Parathyroid adenoma (tissue), 2 donors: ENCODE data around the gene RNF138.

Source experiments
- H2AFZ ChIP-seq: fragments of 300-600 bp; sonication (generic); one replicate; pipeline ENCODE4 v1.7.0; 2017; ENCODE audit warnings: antibody characterized with exemption, mild to moderate bottlenecking
- H3K27ac ChIP-seq: fragments of 300-600 bp; sonication (generic); one replicate; pipeline ENCODE4 v1.7.0; 2017
- H3K27me3 ChIP-seq: fragments of 300-600 bp; sonication (generic); one replicate; pipeline ENCODE4 v1.7.0; 2017; ENCODE audit warnings: low read length; ENCODE audit not compliant: control insufficient read depth, insufficient read depth
- H3K36me3 ChIP-seq: fragments of 300-600 bp; sonication (generic); one replicate; pipeline ENCODE4 v1.7.0; 2017; ENCODE audit warnings: low read length; ENCODE audit not compliant: control insufficient read depth, insufficient read depth
- H3K4me1 ChIP-seq: fragments of 300-600 bp; sonication (generic); one replicate; pipeline ENCODE4 v1.7.0; 2017; ENCODE audit warnings: control low read depth
- H3K4me2 ChIP-seq: fragments of 300-600 bp; sonication (generic); one replicate; pipeline ENCODE4 v1.7.0; 2017; ENCODE audit warnings: low read length
- H3K4me3 ChIP-seq: fragments of 300-600 bp; sonication (generic); one replicate; pipeline ENCODE4 v1.7.0; 2017; ENCODE audit warnings: low read depth, low read length
- H3K79me2 ChIP-seq: fragments of 300-600 bp; sonication (generic); one replicate; pipeline ENCODE4 v1.7.0; 2017; ENCODE audit warnings: control low read depth
- H3K9ac ChIP-seq: fragments of 300-600 bp; sonication (generic); one replicate; pipeline ENCODE4 v1.7.0; 2017; ENCODE audit warnings: mild to moderate bottlenecking
- H3K9me3 ChIP-seq: fragments of 300-600 bp; sonication (generic); one replicate; pipeline ENCODE4 v1.7.0; 2017; ENCODE audit warnings: low read length; ENCODE audit not compliant: control insufficient read depth
- TF ChIP-seq, protein P1 (sequence below): fragments of 300-600 bp; sonication (generic); IDR thresholded peaks from one replicate; pipeline ENCODE4 v1.7.0; 2017; ENCODE audit warnings: antibody characterized with exemption, mild to moderate bottlenecking
- donor health status: primary hyperparathyroidism.

RNF138 gene

DNA sequence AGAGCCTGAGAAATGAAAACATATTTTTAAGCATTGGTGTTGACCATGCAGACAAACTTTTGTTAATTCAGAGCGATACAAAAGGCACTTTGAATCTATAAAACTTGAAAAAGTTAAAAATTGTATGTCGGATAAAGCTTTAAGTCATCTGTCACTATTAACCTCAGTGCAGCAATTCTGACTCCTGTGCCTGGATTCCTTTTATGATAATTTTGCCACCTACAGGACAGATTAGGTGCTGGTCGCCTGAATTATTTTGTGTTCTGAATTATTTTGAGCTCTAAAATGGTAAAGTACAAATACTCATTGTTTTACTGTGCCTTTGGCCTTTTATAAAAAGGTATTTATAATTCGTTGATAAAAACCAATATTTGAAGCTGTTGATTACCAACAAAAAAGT, 19.4 kb upstream of the RNF138 start:
- no peak overlapping the region for H3K27ac ChIP-seq
- TF ChIP-seq, protein P1, sequence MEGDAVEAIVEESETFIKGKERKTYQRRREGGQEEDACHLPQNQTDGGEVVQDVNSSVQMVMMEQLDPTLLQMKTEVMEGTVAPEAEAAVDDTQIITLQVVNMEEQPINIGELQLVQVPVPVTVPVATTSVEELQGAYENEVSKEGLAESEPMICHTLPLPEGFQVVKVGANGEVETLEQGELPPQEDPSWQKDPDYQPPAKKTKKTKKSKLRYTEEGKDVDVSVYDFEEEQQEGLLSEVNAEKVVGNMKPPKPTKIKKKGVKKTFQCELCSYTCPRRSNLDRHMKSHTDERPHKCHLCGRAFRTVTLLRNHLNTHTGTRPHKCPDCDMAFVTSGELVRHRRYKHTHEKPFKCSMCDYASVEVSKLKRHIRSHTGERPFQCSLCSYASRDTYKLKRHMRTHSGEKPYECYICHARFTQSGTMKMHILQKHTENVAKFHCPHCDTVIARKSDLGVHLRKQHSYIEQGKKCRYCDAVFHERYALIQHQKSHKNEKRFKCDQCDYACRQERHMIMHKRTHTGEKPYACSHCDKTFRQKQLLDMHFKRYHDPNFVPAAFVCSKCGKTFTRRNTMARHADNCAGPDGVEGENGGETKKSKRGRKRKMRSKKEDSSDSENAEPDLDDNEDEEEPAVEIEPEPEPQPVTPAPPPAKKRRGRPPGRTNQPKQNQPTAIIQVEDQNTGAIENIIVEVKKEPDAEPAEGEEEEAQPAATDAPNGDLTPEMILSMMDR = peak; percentile 49

GRCh38 chr18:32074206-32074605, 17.5 kb upstream of the RNF138 start:
- no peak overlapping the region for H3K4me3 ChIP-seq
- no peak overlapping the region for H3K4me2 ChIP-seq
- H3K9me3 ChIP-seq = no peaks in the 10 kb centered on the region
- no peaks in the 10 kb centered on the region for H3K4me1 ChIP-seq
- TF ChIP-seq, protein P1 = no peak
- H3K27ac ChIP-seq = no peak overlapping the region
- H3K36me3 ChIP-seq = no peaks in the 10 kb centered on the region
- no peaks in the 10 kb centered on the region for H3K27me3 ChIP-seq
- H3K79me2 ChIP-seq = no peaks in the 10 kb centered on the region
- H3K9ac ChIP-seq = no peak overlapping the region
- no peak overlapping the region for H2AFZ ChIP-seq

More for the DNA sequence above, 19.4 kb upstream of the RNF138 start:
- Histone ChIP-seq H3K4me1 (no peaks in the 10 kb centered on the region), H3K36me3 (no peaks in the 10 kb centered on the region), H3K4me3 (no peak overlapping the region), H3K4me2 (no peak overlapping the region), H3K79me2 (no peaks in the 10 kb centered on the region), H3K27me3 (no peaks in the 10 kb centered on the region), H3K9ac (no peak overlapping the region), H2AFZ (no peak overlapping the region), H3K9me3 (no peaks in the 10 kb centered on the region)

DNA sequence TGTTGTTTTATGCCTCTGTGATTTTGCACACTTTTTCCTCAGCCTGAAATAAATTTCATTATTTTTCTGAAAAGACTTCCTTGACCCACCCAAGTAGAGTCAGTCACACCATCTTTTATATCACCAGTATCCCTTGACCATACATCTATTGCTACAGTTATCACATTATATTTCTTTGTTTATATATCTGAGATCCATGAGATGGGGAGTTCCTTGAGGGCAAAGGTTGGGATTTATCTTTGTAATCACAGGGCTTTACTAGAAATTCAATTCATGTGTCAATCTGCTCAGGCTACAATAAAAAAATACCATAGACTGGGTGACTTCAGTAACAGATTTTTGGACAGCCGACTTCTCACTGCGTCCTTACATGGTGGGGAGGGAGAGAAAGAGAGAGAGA, 12.8 kb upstream of the RNF138 start:
- Histone ChIP-seq H3K4me2 (no peak overlapping the region), H3K79me2 (no peaks in the 10 kb centered on the region), H3K36me3 (no peaks in the 10 kb centered on the region), H2AFZ (no peak overlapping the region), H3K27ac (no peak overlapping the region), H3K27me3 (no peaks in the 10 kb centered on the region), H3K4me1 (no peaks in the 10 kb centered on the region), H3K9ac (no peak overlapping the region), H3K4me3 (no peak overlapping the region), H3K9me3 (no peaks in the 10 kb centered on the region)
- TF ChIP-seq, protein P1 = no peak

GRCh38 chr18:32081881-32082280, 9.8 kb upstream of the RNF138 start:
- Histone ChIP-seq H2AFZ (no peak overlapping the region), H3K4me3 (no peak overlapping the region), H3K9me3 (no peaks in the 10 kb centered on the region), H3K36me3 (no peaks in the 10 kb centered on the region), H3K79me2 (no peaks in the 10 kb centered on the region), H3K4me2 (no peak overlapping the region), H3K27ac (no peak overlapping the region), H3K9ac (no peak overlapping the region), H3K27me3 (no peaks in the 10 kb centered on the region), H3K4me1 (no peaks in the 10 kb centered on the region)
- TF ChIP-seq, protein P1 = no peak

DNA sequence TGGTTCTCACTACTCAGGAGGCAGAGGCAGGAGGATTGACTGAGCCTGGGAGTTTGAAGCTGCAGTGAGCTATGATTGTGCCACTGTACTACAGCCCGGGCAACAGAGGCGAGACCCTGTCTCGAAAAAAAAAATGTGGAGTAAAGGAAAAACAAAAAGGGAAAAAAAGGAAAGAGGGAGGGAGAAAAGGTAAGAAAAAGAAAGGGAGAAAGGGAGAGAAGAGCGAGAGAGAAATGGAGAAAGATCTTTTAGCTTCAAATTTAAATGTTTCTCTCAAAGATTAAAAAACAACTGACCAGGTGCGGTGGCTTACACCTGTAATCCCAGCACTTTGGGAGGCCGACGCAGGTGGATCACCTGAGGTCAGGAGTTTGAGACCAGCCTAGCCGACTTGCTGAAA, 7.9 kb upstream of the RNF138 start:
- Histone ChIP-seq H3K36me3 (no peaks in the 10 kb centered on the region), H3K9ac (no peak overlapping the region), H3K4me3 (no peak overlapping the region), H2AFZ (no peak overlapping the region), H3K4me1 (no peaks in the 10 kb centered on the region), H3K4me2 (no peak overlapping the region), H3K9me3 (no peaks in the 10 kb centered on the region), H3K27me3 (no peaks in the 10 kb centered on the region), H3K79me2 (no peaks in the 10 kb centered on the region), H3K27ac (no peak overlapping the region)
- TF ChIP-seq, protein P1 = no peak
